PC-3 (cell line): ENCODE measurements around the gene ZNF846. TPM values are rescaled to one million over a fixed set of nuclear protein-coding genes. Genes with fewer than 3 reads are reported as not detected.
"Not testable (repeated sequence)": the region's sequence is repeated elsewhere in the genome, so short reads cannot be mapped to it uniquely, and the experiment has no call there.

Experiments
- ATAC-seq: fragments of 200-7000 bp; cut with Tn5 transposase; 2 replicates; pipeline ENCODE4 v1.9.1; 2020; ENCODE audit warnings: mild to moderate bottlenecking, moderate library complexity
- BruUV-seq: library from RNA; stranded (reverse); fragments of 400-500 nt; replicated peaks from 2 replicates; lab custom pipeline; 2021; lab: Mats Ljungman, UMichigan
- CTCF ChIA-PET: fragments of 300-600 bp; sonication (Branson Sonifier 250); formaldehyde crosslinking; loops from one replicate; lab custom pipeline; 2022; ENCODE audit warnings: antibody characterized with exemption; lab: Charles Lee
- POLR2A ChIA-PET: fragments of 300-600 bp; sonication (Branson Sonifier 250); formaldehyde crosslinking; loops from one replicate; lab custom pipeline; 2022; ENCODE audit warnings: antibody characterized with exemption; ENCODE audit not compliant: unreplicated experiment; lab: Charles Lee
- DNase-seq: peaks from one replicate; pipeline ENCODE4 v3.0.0-alpha.2; 2015
- H2AFZ ChIP-seq: fragments of 300-600 bp; sonication (generic); 2 replicates; pipeline ENCODE4 v1.6.0; 2016; ENCODE audit warnings: antibody characterized with exemption, low read length
- H3F3A ChIP-seq: fragments of 300-600 bp; sonication (generic); one replicate; pipeline ENCODE4 v1.6.0; 2017; ENCODE audit warnings: antibody characterized with exemption, low read length, control low read depth, mild to moderate bottlenecking; ENCODE audit not compliant: unreplicated experiment
- H3K27ac ChIP-seq: fragments of 300-600 bp; sonication (generic); 2 replicates; pipeline ENCODE4 v1.5.1; 2016; ENCODE audit warnings: mild to moderate bottlenecking, low read length
- H3K27me3 ChIP-seq: fragments of 300-600 bp; sonication (generic); 2 replicates; pipeline ENCODE4 v1.6.1; 2016; ENCODE audit warnings: low read length, mixed read lengths
- H3K36me3 ChIP-seq: fragments of 300-600 bp; sonication (generic); 2 replicates; pipeline ENCODE4 v1.6.1; 2016; ENCODE audit warnings: low read depth, mixed run types, low read length, mixed read lengths
- H3K4me1 ChIP-seq: fragments of 300-600 bp; sonication (generic); 2 replicates; pipeline ENCODE4 v1.5.1; 2016; ENCODE audit warnings: low read length; ENCODE audit not compliant: insufficient read depth
- H3K4me2 ChIP-seq: fragments of 300-600 bp; sonication (generic); 2 replicates; pipeline ENCODE4 v1.6.0; 2016; ENCODE audit warnings: low read length
- H3K4me3 ChIP-seq: fragments of 300-600 bp; sonication (generic); 2 replicates; pipeline ENCODE4 v1.5.1; 2016; ENCODE audit warnings: mild to moderate bottlenecking, low read length, mixed read lengths
- H3K79me2 ChIP-seq: fragments of 300-600 bp; sonication (generic); 2 replicates; pipeline ENCODE4 v1.6.1; 2017; ENCODE audit warnings: low read length, mixed read lengths
- H3K9ac ChIP-seq: fragments of 300-600 bp; sonication (generic); 2 replicates; pipeline ENCODE4 v1.6.0; 2016; ENCODE audit warnings: mild to moderate bottlenecking, low read length
- H3K9me2 ChIP-seq: fragments of 300-600 bp; sonication (generic); replicated peaks from 2 replicates; pipeline ENCODE4 v1.6.1; 2016; ENCODE audit warnings: mixed run types, low read length, mixed read lengths
- H3K9me3 ChIP-seq: fragments of 300-600 bp; sonication (generic); 2 replicates; pipeline ENCODE4 v1.6.1; 2016; ENCODE audit warnings: low read length, mixed read lengths
- H4K20me1 ChIP-seq: fragments of 300-600 bp; sonication (generic); 2 replicates; pipeline ENCODE4 v1.6.1; 2016; ENCODE audit warnings: low read length, mixed read lengths
- CTCF ChIP-seq: fragments of 300-600 bp; sonication (generic); conservative IDR thresholded peaks from 2 replicates; pipeline ENCODE4 v1.5.1; 2017; ENCODE audit warnings: antibody characterized with exemption, low read depth, mild to moderate bottlenecking, low read length
- EZH2 ChIP-seq: fragments of 300-600 bp; sonication (generic); IDR thresholded peaks from one replicate; pipeline ENCODE4 v1.6.1; 2017; ENCODE audit warnings: antibody characterized with exemption, mild to moderate bottlenecking, low read length; ENCODE audit not compliant: unreplicated experiment
- EZH2phosphoT487 ChIP-seq: fragments of 300-600 bp; sonication (generic); IDR thresholded peaks from 2 replicates; pipeline ENCODE4 v1.6.1; 2018; ENCODE audit warnings: mild to moderate bottlenecking, antibody characterized with exemption, low read length, borderline replicate concordance
- intact Hi-C: fragments of 100-400 bp; cut with micrococcal nuclease; formaldehyde crosslinking; loops from 2 replicates; pipeline ENCODE4 v1.9.0; 2023
- total RNA-seq: library from RNA; depleted of rRNA; stranded (reverse); fragments of >200 nt; gene quantifications from 2 replicates; pipeline ENCODE4 v1.2.3, GENCODE V29; 2014

The ZNF846 gene
- total RNA-seq, 1 experiment from 2014 or later = 15.7 TPM

DNA sequence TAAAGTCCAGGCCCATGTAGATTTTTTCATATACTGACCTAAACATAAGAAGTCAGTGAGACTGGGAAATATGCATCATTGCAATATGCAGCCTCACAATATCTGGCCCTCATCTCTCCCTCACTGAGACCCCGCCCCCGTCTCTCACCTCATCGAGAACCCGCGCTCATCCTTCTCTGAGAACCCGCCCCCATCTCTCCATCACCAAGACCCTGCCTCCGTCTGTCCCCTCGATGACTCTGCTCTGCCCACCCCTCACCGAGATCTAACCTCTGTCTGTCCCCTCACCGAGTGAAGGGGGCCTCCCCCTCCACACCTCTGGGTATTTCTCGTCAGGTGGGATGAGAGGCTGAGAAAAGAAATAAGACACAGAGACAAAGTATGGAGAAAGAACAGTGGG is 20.5 kb upstream of the ZNF846 start:
- H2AFZ ChIP-seq = no peak overlapping the region
- DNase-seq = no peak
- no peaks in the 10 kb centered on the region for H3K79me2 ChIP-seq
- H3K36me3 ChIP-seq = no peaks in the 10 kb centered on the region
- intact Hi-C loops = no loop called here
- H3K9me2 ChIP-seq = no peaks in the 10 kb centered on the region
- no TSS peak for BruUV-seq
- no peaks in the 10 kb centered on the region for H3K9me3 ChIP-seq
- H4K20me1 ChIP-seq = no peaks in the 10 kb centered on the region
- no peaks in the 10 kb centered on the region for H3F3A ChIP-seq
- H3K4me1 ChIP-seq = peaks cover 16% of the 10 kb centered on the region
- no peak overlapping the region for H3K4me3 ChIP-seq
- H3K4me2 ChIP-seq = no peak overlapping the region
- H3K27me3 ChIP-seq = no peaks in the 10 kb centered on the region
- no peak overlapping the region for H3K27ac ChIP-seq
- TF ChIP-seq EZH2phosphoT487 (no peak), EZH2 (no peak), CTCF (no peak)
- POLR2A ChIA-PET = no interaction called here
- H3K9ac ChIP-seq = no peak overlapping the region
- CTCF ChIA-PET = no interaction called here
- no peak for ATAC-seq

GRCh38 chr19:9788604-9789003 is 20.1 kb upstream of the ZNF846 start:
- intact Hi-C loops, H3K36me3 ChIP-seq, H3K27me3 ChIP-seq, H3K9me2 ChIP-seq, H3K9me3 ChIP-seq, BruUV-seq, ATAC-seq, H4K20me1 ChIP-seq, H3K9ac ChIP-seq, H3K4me2 ChIP-seq, POLR2A ChIA-PET, H3K27ac ChIP-seq, H3K79me2 ChIP-seq, H2AFZ ChIP-seq, H3F3A ChIP-seq, H3K4me3 ChIP-seq, DNase-seq: not testable (repeated sequence)
- peaks cover 21% of the 10 kb centered on the region for H3K4me1 ChIP-seq
- CTCF ChIA-PET = interaction anchor here (0.7 kb wide), 1 partner anchor 248 kb away, joined by 4 read pairs; no protein-coding TSS in a partner anchor

- DNase-seq (no peak), ATAC-seq (no peak)
- Histone ChIP-seq H3K4me2 (no peak overlapping the region), H3K9me3 (no peaks in the 10 kb centered on the region), H3K27ac (no peak overlapping the region), H3F3A (no peaks in the 10 kb centered on the region), H2AFZ (no peak overlapping the region), H4K20me1 (no peaks in the 10 kb centered on the region), H3K4me3 (no peak overlapping the region), H3K79me2 (0 out of 2 replicates have a peak, but pooled peaks cover 3% of the 10 kb centered on the region), H3K9ac (no peak overlapping the region), H3K36me3 (no peaks in the 10 kb centered on the region), H3K27me3 (no peaks in the 10 kb centered on the region), H3K9me2 (no peaks in the 10 kb centered on the region), H3K4me1 (peaks cover 23% of the 10 kb centered on the region)
- TF ChIP-seq EZH2 (no peak), EZH2phosphoT487 (no peak), CTCF (no peak)
- intact Hi-C loops = no loop called here
- POLR2A ChIA-PET = no interaction called here
- CTCF ChIA-PET = no interaction called here
- BruUV-seq = no TSS peak
Observed at GRCh38 chr19:9786819-9787218, 18.3 kb upstream of the ZNF846 start.
